KMS-11 (cell line): ENCODE measurements around the gene FER.

Source experiments
- H2AFZ ChIP-seq: fragments of 200-600 bp; sonication (generic); 2 replicates; pipeline ENCODE4 v1.6.1; 2016; ENCODE audit warnings: antibody characterized with exemption, mixed run types, low read depth
- H3K27ac ChIP-seq: fragments of 200-600 bp; sonication (generic); 2 replicates; pipeline ENCODE4 v1.6.1; 2016; ENCODE audit warnings: mild to moderate bottlenecking, mixed run types
- H3K27me3 ChIP-seq: fragments of 200-600 bp; sonication (generic); 2 replicates; pipeline ENCODE4 v1.6.1; 2017; ENCODE audit warnings: mild to moderate bottlenecking, low read depth, mixed run types, moderate library complexity; ENCODE audit not compliant: insufficient read depth
- H3K36me3 ChIP-seq: fragments of 200-600 bp; sonication (generic); 2 replicates; pipeline ENCODE4 v1.6.1; 2017; ENCODE audit warnings: mild to moderate bottlenecking, mixed run types; ENCODE audit not compliant: insufficient read depth
- H3K4me1 ChIP-seq: fragments of 200-600 bp; sonication (generic); 2 replicates; pipeline ENCODE4 v1.6.1; 2016; ENCODE audit warnings: mild to moderate bottlenecking, low read depth, mixed run types; ENCODE audit not compliant: poor library complexity, severe bottlenecking
- H3K4me2 ChIP-seq: fragments of 200-600 bp; sonication (generic); 2 replicates; pipeline ENCODE4 v1.7.0; 2016; ENCODE audit warnings: mild to moderate bottlenecking, mixed run types
- H3K4me3 ChIP-seq: fragments of 200-600 bp; sonication (generic); IDR thresholded peaks from 2 replicates; pipeline ENCODE4 v1.6.1; 2017; ENCODE audit warnings: low read depth, low read length, mixed read lengths; ENCODE audit not compliant: insufficient read depth
- H3K79me2 ChIP-seq: fragments of 200-600 bp; sonication (generic); 2 replicates; pipeline ENCODE4 v1.6.1; 2016; ENCODE audit warnings: low read depth, mixed run types; ENCODE audit not compliant: insufficient read depth
- H3K9ac ChIP-seq: fragments of 200-600 bp; sonication (generic); 2 replicates; pipeline ENCODE4 v1.6.1; 2016; ENCODE audit warnings: mild to moderate bottlenecking, mixed run types
- H4K20me1 ChIP-seq: fragments of 200-600 bp; sonication (generic); 2 replicates; pipeline ENCODE4 v1.6.1; 2016; ENCODE audit warnings: mild to moderate bottlenecking, mixed run types; ENCODE audit not compliant: insufficient read depth
- TF ChIP-seq, protein P1 (sequence below): fragments of 200-600 bp; sonication (generic); conservative IDR thresholded peaks from 2 replicates; pipeline ENCODE4 v1.6.1; 2017; ENCODE audit warnings: low read depth, mild to moderate bottlenecking, antibody characterized with exemption, low read length, moderate library complexity, mixed read lengths

The FER gene

GRCh38 chr5:109192027-109192426 lies 444.3 kb downstream of the FER start:
- H3K9ac ChIP-seq, result no peak overlapping the region
- no peaks in the 10 kb centered on the region for H3K79me2 ChIP-seq
- no peaks in the 10 kb centered on the region for H4K20me1 ChIP-seq
- H3K4me2 ChIP-seq, result no peak overlapping the region
- H2AFZ ChIP-seq, result no peak overlapping the region
- no peak overlapping the region for H3K27ac ChIP-seq
- no peaks in the 10 kb centered on the region for H3K27me3 ChIP-seq
- H3K4me1 ChIP-seq, result peaks cover 9% of the 10 kb centered on the region
- no peaks in the 10 kb centered on the region for H3K36me3 ChIP-seq
- TF ChIP-seq, protein P1, sequence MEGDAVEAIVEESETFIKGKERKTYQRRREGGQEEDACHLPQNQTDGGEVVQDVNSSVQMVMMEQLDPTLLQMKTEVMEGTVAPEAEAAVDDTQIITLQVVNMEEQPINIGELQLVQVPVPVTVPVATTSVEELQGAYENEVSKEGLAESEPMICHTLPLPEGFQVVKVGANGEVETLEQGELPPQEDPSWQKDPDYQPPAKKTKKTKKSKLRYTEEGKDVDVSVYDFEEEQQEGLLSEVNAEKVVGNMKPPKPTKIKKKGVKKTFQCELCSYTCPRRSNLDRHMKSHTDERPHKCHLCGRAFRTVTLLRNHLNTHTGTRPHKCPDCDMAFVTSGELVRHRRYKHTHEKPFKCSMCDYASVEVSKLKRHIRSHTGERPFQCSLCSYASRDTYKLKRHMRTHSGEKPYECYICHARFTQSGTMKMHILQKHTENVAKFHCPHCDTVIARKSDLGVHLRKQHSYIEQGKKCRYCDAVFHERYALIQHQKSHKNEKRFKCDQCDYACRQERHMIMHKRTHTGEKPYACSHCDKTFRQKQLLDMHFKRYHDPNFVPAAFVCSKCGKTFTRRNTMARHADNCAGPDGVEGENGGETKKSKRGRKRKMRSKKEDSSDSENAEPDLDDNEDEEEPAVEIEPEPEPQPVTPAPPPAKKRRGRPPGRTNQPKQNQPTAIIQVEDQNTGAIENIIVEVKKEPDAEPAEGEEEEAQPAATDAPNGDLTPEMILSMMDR, result no peak
- no peak overlapping the region for H3K4me3 ChIP-seq

GRCh38 chr5:109192555-109193281 lies 445.0 kb downstream of the FER start:
- no peaks in the 10 kb centered on the region for H3K36me3 ChIP-seq
- H4K20me1 ChIP-seq, result no peaks in the 10 kb centered on the region
- no peak overlapping the region for H3K27ac ChIP-seq
- TF ChIP-seq, protein P1, result no peak
- H3K27me3 ChIP-seq, result no peaks in the 10 kb centered on the region
- H3K4me3 ChIP-seq, result no peak overlapping the region
- no peaks in the 10 kb centered on the region for H3K79me2 ChIP-seq
- no peak overlapping the region for H2AFZ ChIP-seq
- H3K9ac ChIP-seq, result no peak overlapping the region
- peaks cover 9% of the 10 kb centered on the region for H3K4me1 ChIP-seq
- no peak overlapping the region for H3K4me2 ChIP-seq

DNA sequence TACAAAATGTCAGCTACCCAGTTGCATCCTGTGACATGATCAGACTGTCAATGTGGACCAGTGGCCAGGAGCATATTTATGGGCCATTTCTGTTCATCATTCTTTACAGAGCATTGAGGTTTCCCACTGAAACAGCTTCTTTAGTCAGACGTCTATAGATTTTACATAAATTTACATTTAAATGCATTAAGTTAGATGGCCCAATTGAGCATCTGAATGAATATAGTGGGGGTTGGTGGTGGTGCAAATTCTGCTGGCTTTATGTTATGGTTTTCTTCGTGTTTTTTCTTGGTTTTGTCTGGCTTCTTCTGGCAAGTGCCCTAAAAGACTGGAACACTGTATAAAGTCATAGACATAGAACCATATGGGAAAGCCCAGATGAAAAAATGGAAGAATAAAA lies 448.0 kb downstream of the FER start:
- Histone ChIP-seq H3K9ac (no peak overlapping the region), H3K79me2 (no peaks in the 10 kb centered on the region), H3K4me3 (no peak overlapping the region), H3K4me1 (peaks cover 8% of the 10 kb centered on the region), H3K4me2 (no peak overlapping the region), H3K27ac (no peak overlapping the region), H3K27me3 (no peaks in the 10 kb centered on the region), H2AFZ (no peak overlapping the region), H3K36me3 (no peaks in the 10 kb centered on the region), H4K20me1 (no peaks in the 10 kb centered on the region)
- TF ChIP-seq, protein P1, result no peak

GRCh38 chr5:109196087-109196822 lies 448.6 kb downstream of the FER start:
- H3K4me2 ChIP-seq, result no peak overlapping the region
- H2AFZ ChIP-seq, result no peak overlapping the region
- peaks cover 2% of the 10 kb centered on the region for H3K4me1 ChIP-seq
- TF ChIP-seq, protein P1, result no peak
- no peaks in the 10 kb centered on the region for H3K27me3 ChIP-seq
- H3K36me3 ChIP-seq, result no peaks in the 10 kb centered on the region
- H3K27ac ChIP-seq, result no peak overlapping the region
- no peaks in the 10 kb centered on the region for H3K79me2 ChIP-seq
- H4K20me1 ChIP-seq, result no peaks in the 10 kb centered on the region
- H3K4me3 ChIP-seq, result no peak overlapping the region
- H3K9ac ChIP-seq, result no peak overlapping the region
